HG02938 (cell line): ENCODE data around the gene PLXNB1.
"Not testable (repeated sequence)": the region's sequence is repeated elsewhere in the genome, so short reads cannot be mapped to it uniquely, and the experiment has no call there.

Experiments used
- ATAC-seq: cut with Tn5 transposase; IDR thresholded peaks from one replicate; pipeline ENCODE4 v1.9.1; 2021; ENCODE audit warnings: mild to moderate bottlenecking, moderate library complexity; ENCODE audit not compliant: unreplicated experiment

The PLXNB1 gene

GRCh38 chr3:48405971-48406370, 23.9 kb downstream of the PLXNB1 start:
- no peak for ATAC-seq

GRCh38 chr3:48405343-48405881, 24.5 kb downstream of the PLXNB1 start:
- ATAC-seq = no peak

GRCh38 chr3:48404440-48405342, 25.2 kb downstream of the PLXNB1 start:
- no peak for ATAC-seq

DNA sequence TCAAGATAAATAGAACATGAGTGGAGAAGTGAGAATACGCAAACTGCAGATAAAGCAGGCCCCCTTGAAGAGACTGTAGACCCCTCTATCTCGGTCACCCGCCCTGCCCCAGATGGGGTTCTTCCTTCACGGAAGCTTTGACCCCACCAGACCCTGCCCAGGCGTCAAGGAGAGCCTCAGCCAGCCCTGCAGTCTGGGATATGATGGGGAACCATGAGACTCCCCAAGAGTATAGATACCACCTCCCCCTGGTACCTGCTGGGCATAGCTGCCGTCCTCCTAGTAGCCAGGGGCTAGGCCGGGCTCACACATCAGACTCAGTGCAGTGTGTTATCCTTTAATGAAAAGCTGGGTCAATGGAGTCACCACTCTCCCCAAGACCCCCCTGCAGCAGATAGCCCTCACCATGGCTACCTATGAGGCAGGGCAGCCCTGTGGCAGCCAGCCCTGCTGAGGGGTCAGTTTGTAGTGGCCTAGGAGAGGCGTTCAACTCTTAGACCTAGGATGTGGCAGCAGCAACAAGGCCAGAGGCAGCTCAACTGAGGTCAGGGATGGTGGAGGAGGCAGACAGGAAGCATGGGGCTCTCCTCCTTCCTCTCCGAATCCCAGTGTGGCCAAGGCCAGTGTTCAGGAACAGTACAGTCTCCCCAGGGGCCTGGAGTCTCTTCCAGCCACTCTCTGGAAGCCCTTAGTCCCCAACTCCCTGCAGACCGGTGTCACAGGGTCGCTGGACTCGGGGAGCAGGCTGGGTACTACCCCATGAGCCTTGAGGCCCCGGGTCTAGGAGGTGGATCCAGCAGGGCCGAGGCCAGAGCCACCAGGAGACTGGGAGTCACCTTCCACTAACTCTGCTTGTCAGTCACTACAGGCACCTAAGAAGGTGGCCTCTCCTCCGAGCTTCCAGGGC, 26.1 kb downstream of the PLXNB1 start:
- ATAC-seq = no peak

GRCh38 chr3:48402907-48403306, 27.0 kb downstream of the PLXNB1 start:
- ATAC-seq = no peak

DNA sequence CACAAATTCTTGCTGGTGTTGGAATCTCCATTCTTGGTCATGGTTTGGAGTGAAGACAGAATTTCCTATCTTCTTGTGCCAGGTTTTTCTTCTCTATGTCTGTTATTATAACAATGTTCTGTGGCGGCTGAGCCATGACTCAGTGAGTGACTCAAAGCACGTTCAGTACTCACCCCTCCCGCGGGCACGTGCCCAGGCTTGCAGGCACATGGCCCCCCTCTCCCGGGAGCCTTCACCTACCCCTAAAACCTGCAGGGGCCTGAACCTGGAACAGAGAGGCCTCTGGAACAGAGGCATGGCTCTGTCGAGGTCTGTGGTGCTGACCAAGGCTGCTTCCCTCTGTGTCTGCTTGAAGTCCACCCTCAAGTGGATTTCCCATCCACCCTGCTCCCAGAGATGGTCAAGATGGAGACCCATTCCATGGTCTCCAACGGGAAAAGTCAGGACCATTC, 27.6 kb downstream of the PLXNB1 start:
- ATAC-seq = no peak

- ATAC-seq = not testable (repeated sequence)
These were observed 28.4 kb downstream of the PLXNB1 start for GRCh38 chr3:48401434-48401901.

- no peak for ATAC-seq
These were observed 29.0 kb downstream of the PLXNB1 start for GRCh38 chr3:48400824-48401433.

DNA sequence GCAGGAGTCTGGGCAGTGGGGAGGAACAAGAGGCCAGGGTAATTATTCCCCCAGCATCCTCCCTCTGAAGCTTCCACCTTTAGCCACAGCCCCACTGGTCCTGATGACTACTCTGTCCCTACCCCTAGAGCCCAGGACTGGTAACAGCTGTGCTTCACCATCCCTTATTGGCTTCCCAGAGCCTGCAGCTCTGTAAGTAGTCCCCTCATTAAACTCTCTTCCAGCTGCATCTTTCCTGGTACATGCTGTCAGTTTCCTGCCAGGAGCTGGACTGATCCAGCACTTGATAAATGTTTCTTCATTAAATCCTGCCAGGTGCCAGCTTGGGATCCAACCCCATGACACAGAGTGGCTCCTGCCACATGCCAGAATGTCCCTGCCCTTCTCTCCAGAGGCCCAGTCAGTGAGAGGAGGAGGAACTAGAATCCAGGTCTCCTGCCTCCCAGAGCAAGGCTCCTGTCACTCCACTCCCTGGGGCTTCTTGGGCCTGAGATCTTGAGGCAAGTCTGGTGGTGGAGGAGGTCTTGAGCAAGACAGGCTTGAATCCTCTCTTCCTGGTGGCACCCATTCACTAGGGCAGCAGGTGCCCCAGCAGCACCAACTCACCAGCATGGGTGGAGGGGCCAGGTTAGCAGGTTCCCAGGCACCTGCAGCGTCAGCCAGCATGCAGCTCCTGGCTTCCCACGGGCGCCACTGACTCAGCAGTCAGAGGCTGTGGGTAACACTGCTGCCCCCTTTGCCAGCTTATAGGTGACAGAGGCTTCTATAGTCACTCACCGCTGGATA, 30.3 kb downstream of the PLXNB1 start:
- no peak for ATAC-seq

DNA sequence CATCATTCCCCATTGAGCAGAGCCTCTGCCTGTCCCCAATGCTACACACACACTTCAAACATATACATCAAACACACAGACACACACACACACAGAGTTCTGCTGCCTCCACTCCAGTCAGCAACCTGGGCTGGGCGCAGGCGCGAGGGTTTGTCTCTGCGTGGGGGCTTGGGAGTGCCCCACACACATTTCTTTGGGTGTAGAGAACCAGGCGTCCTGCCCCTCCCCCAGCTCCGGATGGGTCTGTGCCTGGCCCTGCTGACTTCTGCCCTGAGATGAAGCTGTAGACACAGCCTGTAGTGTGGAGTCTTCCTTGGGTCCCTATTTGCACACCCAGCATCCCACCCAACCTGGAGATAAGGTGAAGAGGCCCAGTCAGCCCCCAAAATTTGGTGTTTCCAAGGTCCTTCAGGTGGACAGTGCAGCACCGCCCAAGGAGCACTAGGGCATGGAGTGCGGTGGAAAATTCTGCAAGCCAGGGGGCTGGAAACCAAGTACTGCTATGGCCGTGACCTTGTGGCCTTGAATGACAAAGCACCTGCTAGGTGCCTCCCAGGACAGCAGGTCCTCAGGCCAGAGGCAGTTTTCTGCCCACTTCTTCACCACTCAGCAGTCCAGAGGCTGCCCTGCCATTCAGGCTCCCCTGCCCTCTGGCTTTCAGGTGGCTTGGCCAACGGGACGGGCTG, 31.0 kb downstream of the PLXNB1 start:
- no peak for ATAC-seq

- ATAC-seq = no peak
These were observed 31.9 kb downstream of the PLXNB1 start for GRCh38 chr3:48397767-48398681.

GRCh38 chr3:48395714-48396113, 34.2 kb downstream of the PLXNB1 start:
- no peak for ATAC-seq

DNA sequence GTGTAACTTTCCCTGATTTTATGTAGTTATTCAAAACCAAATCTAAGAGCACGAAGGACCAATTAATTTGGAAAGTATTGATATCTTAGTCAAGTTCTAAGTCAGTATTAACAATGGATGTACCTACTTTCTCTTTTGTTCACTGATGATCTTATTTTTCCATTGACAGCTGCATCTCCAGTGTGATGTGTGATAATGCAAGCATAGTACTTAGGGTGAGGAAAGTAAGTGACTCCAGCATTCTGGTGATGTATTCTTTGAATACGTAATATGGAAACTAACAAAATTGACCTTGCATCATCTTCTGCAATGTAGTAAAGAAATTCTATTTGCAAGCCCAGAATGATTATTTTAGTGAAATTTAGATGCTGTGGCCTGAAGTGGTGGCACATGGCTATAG, 35.5 kb downstream of the PLXNB1 start:
- no peak for ATAC-seq

DNA sequence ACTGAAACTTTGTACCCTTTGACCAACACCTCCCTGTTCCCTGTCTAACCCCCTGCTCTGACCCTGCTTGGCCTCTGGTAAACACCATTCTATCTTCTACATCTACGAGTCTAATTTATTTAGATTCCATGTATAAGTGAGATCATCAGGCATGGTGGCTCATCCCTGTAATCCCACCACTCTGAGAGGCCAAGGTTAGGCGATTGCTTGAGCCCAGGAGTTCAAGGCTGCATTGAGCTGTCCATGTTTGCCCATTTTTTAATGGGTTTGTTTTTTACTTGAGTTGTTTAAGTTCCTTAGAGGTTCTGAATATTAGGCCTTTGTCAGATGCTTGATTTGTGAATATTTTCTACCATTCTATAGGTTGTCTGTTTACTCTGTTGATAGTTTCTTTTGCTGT, 40.9 kb downstream of the PLXNB1 start:
- no peak for ATAC-seq

DNA sequence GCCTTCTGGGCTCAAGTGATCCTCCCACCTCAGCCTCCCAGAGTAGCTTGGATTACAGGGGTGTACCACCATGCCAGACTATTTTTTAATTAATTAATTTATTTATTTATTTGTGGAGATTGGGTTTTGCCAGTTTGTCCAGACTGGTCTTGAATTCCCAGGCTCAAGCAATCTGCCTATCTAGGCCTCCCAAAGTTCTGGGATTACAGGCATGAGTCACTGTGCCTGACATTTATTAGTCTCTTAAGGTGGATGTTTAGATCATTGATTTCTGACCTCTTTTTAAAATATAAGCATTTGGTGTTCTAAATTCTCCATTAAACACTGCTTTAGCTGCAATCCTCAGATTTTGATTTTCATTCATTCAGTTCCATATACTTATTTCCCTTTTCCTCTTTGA, 42.3 kb downstream of the PLXNB1 start:
- no peak for ATAC-seq

GRCh38 chr3:48372862-48373435, 56.9 kb downstream of the PLXNB1 start:
- no peak for ATAC-seq

GRCh38 chr3:48372377-48372770, 57.5 kb downstream of the PLXNB1 start:
- no peak for ATAC-seq
